ENCODE results near the gene R3HDM2. TPM values are rescaled to one million over a fixed set of nuclear protein-coding genes. Genes with fewer than 3 reads are reported as not detected.

R3HDM2 gene
- total and polyA plus RNA-seq, 2 donors (not counting 1 experiment from before 2014, with no cell fraction given) = 104 to 129 TPM

- 1% methylated on average over 39 of the region's 45 CpGs for WGBS (ENCODE audit: insufficient coverage)
- Mint-ChIP-seq H3K9me3 (ENCODE audit: insufficient read depth) (no peaks in the 10 kb centered on the region), H3K27ac (peak overlapping the region; percentile 85), H3K4me3 (peak overlapping the region; percentile 89), H3K27me3 (peaks cover 5% of the 10 kb centered on the region), H3K4me1 (peaks cover 57% of the 10 kb centered on the region)
- Histone ChIP-seq H3K4me3 (ENCODE audit: control extremely low read depth in 1 of 5, extremely low read depth in 1 of 5, insufficient read depth in 1 of 5, low read depth in 2 of 5, low read length in 4 of 5) (peak overlapping the region in 4 of 5 experiments; percentile 35 to 58 (median 47)), H3K27me3 (replicated peaks in 1 of 4; ENCODE audit: control extremely low read depth in 1 of 4, control insufficient read depth in 3 of 4, insufficient read depth in 4 of 4, low read length in 3 of 4) (peaks cover 0 to 57% (median 24%) of the 10 kb centered on the region in 4 experiments), H3K9ac (ENCODE audit: low read length) (peak overlapping the region; percentile 55), H3K9me3 (ENCODE audit: control extremely low read depth in 1 of 3, control insufficient read depth in 2 of 3, insufficient read depth in 1 of 3, low read length in 2 of 3) (peaks cover 0 to 18% (median 0%) of the 10 kb centered on the region in 3 donors), H3K4me2 (replicated peaks; ENCODE audit: low read depth, low read length, poor library complexity, severe bottlenecking) (peak overlapping the region; percentile 95), H4K20me1 (ENCODE audit: control insufficient read depth, insufficient read depth, low read length, poor library complexity, severe bottlenecking) (peaks cover 8% of the 10 kb centered on the region), H3K27ac (ENCODE audit: low read length in 2 of 2) (peak overlapping the region in 1 of 2 donors; percentile 13), H2AFZ (ENCODE audit: insufficient read depth, low read depth, low read length, poor library complexity, severe bottlenecking) (no peak overlapping the region), H3K79me2 (ENCODE audit: control insufficient read depth, insufficient read depth, low read length) (peaks cover 3% of the 10 kb centered on the region), H3K4me1 (ENCODE audit: control insufficient read depth in 2 of 2, insufficient read depth in 2 of 2, low read length in 2 of 2) (peaks cover 55 to 63% of the 10 kb centered on the region in 2 donors), H3K36me3 (replicated peaks in 1 of 2; ENCODE audit: control extremely low read depth in 1 of 2, control insufficient read depth in 1 of 2, extremely low read depth in 1 of 2, insufficient read depth in 2 of 2, low read length in 1 of 2) (no peaks in the 10 kb centered on the region)
- intact Hi-C loops (cut with micrococcal nuclease) = loop anchor here (1.0 to 5.0 kb wide), 4 partner anchors 30 to 176 kb away; partner anchors contain the start of gene STAT6
- DNase-seq (peak; percentile 87), ATAC-seq (ENCODE audit: low read depth) (peak; percentile 40)
- POLR2A ChIA-PET = interaction anchor here (0.6 to 11.2 kb wide), 8 partner anchors 9 to 216 kb away, joined by 4 to 110 read pairs (median 8); partner anchors contain the start of genes NXPH4 and SHMT2
- CTCF ChIA-PET = interaction anchor here (0.6 to 31.1 kb wide), 32 partner anchors 10 to 597 kb away, joined by 3 to 838 read pairs (median 4); partner anchors contain the start of genes ATP5F1B, GLI1, LRP1 and NEMP1
- TF ChIP-seq EZH2 (IDR thresholded peaks at IDR 0.05; ENCODE audit: borderline replicate concordance, insufficient read depth, low read depth, low read length, poor library complexity, severe bottlenecking) (no peak), CTCF (IDR thresholded peaks at IDR 0.05) (peak; percentile 65)
These were observed 188.0 kb downstream of the R3HDM2 start for GRCh38 chr12:57242691-57243454.

Data from B cell (primary cell).